K562 treated with DMSO at 1 percent for 12 hours (cell line): ENCODE measurements around the gene HELQ. TPM values are rescaled to one million over a fixed set of nuclear protein-coding genes. Genes with fewer than 3 reads are reported as not detected.

ENCODE experiments used
- total RNA-seq: library from RNA; unstranded; fragments of 300-600 nt; gene quantifications from 2 replicates; pipeline ENCODE4 v1.2.3, GENCODE V29; 2022; ENCODE audit not compliant: insufficient read depth

Gene HELQ, protein sequence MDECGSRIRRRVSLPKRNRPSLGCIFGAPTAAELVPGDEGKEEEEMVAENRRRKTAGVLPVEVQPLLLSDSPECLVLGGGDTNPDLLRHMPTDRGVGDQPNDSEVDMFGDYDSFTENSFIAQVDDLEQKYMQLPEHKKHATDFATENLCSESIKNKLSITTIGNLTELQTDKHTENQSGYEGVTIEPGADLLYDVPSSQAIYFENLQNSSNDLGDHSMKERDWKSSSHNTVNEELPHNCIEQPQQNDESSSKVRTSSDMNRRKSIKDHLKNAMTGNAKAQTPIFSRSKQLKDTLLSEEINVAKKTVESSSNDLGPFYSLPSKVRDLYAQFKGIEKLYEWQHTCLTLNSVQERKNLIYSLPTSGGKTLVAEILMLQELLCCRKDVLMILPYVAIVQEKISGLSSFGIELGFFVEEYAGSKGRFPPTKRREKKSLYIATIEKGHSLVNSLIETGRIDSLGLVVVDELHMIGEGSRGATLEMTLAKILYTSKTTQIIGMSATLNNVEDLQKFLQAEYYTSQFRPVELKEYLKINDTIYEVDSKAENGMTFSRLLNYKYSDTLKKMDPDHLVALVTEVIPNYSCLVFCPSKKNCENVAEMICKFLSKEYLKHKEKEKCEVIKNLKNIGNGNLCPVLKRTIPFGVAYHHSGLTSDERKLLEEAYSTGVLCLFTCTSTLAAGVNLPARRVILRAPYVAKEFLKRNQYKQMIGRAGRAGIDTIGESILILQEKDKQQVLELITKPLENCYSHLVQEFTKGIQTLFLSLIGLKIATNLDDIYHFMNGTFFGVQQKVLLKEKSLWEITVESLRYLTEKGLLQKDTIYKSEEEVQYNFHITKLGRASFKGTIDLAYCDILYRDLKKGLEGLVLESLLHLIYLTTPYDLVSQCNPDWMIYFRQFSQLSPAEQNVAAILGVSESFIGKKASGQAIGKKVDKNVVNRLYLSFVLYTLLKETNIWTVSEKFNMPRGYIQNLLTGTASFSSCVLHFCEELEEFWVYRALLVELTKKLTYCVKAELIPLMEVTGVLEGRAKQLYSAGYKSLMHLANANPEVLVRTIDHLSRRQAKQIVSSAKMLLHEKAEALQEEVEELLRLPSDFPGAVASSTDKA
- 7.0 and 13.2 TPM in 2 replicates for total RNA-seq

DNA sequence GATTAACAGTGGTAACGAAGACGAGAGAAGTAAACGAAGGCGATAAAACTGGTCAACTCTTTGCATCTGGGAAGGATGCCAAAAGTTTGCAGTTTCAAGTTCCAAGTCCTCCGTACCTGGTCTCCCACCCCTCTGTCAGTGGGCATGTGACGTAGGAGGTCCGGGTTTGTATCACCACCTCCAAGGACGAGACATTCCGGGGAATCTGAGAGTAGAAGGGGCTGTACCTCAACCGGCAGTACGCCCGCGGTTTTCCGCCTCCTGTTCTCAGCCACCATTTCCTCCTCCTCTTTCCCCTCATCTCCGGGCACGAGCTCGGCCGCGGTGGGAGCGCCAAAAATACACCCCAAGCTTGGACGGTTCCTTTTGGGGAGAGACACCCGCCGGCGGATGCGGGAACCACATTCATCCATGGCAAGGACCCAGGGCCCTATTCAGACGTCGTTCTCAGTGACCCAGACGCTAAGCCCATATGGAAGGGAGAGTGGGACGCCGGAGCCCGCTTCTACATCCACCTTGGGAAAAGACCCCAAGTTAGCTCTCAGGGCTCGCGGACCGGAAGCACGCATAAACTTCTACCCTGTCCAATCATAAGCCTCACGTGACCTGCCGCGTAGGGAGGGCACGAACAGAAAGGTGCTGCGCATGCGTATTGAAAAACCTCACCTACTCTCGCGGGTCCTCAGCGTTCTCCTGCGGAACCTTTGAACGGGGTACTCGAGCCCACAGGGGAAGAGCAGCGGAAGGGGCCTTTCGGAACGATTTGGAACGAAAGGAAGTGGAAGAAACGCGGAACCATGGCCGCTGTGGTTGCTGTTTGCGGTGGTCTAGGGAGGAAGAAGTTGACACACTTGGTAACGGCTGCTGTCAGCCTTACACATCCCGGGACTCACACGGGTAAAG lies at the start of gene HELQ, which contains the start of gene MRPS18C:
Gene HELQ (minus strand): TSS at position 543 of the 903 bp plus-strand sequence. CDS start 130 bp downstream, at position 413.
Gene MRPS18C (plus strand): TSS at position 778 of the 903 bp plus-strand sequence. CDS start 20 bp downstream, at position 798.

DNA sequence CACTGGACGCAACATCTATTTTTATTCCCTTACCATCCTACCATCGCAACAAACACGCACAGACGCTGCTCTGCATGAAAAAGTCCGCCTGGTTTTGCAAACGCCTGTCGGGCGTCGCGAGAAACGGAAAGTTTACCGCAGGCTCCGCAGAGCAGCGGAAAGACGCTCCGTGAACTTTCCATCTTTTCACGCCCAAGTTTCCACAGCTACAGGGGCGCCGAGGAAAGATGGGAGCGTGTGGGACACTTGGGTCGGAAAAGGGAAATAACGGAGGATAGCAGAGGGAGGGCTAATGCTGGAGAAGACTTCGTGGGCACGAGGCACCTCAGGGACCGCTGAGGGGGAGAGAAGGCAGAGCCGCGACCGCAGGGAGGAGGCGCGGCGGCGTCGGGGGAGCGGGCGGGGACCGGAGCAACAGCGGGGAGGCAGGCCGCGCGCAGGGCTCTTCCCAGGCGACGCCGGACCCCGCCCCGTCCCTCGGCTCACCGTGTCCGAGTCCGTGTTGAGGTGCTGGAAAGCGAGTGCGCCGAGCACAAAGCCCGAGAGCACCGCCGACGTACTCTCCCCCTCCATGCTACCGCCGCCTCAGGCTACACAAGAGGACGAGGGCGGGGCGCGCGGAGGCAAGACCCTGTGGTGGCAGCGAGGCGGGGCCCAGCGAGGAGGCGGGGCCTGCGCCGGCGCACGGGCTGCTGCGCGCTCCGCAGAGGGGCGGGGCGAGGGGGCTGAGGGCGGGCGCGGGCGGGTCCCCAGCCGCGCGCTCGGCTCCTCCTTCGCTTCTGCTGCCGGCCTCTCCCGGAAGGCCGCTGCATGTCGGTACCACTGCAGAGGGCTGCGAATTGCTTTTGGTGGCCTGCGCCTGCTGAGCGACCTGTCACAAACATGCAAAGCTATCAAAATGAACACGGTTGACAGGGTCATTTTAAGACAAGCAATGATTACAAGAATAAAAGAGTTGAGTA lies 29.2 kb upstream of the HELQ start, which contains the start of gene ABRAXAS1:
Gene ABRAXAS1 (minus strand): TSS at position 601 of the 962 bp plus-strand sequence. CDS start 28 bp downstream, at position 573.

Other genes starting within 250 kb of the HELQ start
- 5.6 and 8.9 TPM in 2 replicates for gene COQ2, start 171.0 kb downstream of the HELQ start, total RNA-seq
- gene HPSE, start 121.0 kb downstream of the HELQ start, total RNA-seq = 0.27 and 0.83 TPM in 2 replicates
- 30.6 and 48.0 TPM in 2 replicates for gene MRPS18C, start 235 bp upstream of the HELQ start, total RNA-seq
- gene ABRAXAS1, start 29.3 kb upstream of the HELQ start, total RNA-seq = 15.5 and 38.6 TPM in 2 replicates
- gene GPAT3, start 80.3 kb upstream of the HELQ start, total RNA-seq = 12.2 and 27.4 TPM in 2 replicates